Measurements from ENCODE around the gene HOXA11.
A peak's percentile ranks its signal among the peaks of the same experiment; 100 is the strongest.

HOXA11 gene

DNA sequence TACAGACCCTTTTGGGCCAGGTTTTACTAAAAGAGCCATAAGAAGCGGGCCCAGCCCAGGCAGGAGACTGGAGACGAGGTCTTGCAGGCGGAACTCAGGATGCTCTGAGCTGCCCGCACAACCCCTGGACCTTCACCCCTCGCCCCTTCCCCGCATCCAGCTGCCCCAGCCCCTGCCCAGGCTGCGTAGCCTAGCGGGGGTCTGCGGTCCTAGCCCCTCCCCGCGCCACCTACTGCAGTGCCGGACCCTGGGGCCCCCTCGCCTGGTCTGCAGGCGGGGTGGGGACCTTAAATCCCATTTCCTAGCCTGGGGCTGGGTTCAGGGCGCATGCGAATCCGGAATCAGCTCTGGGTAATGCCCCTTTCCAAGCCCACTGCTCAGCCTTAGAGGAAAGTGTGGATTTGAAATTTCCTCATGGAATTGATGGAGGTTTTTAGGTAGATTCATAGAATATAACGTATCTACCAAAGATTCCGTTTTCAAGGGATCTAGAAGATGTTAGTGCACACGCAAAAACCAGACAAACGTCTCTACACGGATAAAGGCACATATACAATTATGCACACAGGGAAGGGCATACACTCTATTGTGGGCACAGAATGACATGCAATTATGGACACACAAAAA lies 32.1 kb downstream of the HOXA11 start:
- TF ChIP-seq, protein P1, sequence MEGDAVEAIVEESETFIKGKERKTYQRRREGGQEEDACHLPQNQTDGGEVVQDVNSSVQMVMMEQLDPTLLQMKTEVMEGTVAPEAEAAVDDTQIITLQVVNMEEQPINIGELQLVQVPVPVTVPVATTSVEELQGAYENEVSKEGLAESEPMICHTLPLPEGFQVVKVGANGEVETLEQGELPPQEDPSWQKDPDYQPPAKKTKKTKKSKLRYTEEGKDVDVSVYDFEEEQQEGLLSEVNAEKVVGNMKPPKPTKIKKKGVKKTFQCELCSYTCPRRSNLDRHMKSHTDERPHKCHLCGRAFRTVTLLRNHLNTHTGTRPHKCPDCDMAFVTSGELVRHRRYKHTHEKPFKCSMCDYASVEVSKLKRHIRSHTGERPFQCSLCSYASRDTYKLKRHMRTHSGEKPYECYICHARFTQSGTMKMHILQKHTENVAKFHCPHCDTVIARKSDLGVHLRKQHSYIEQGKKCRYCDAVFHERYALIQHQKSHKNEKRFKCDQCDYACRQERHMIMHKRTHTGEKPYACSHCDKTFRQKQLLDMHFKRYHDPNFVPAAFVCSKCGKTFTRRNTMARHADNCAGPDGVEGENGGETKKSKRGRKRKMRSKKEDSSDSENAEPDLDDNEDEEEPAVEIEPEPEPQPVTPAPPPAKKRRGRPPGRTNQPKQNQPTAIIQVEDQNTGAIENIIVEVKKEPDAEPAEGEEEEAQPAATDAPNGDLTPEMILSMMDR (IDR thresholded peaks at IDR 0.05; ENCODE audit: borderline replicate concordance, insufficient read depth, low read depth, low read length), result no peak
- no peak overlapping the region for H3K4me3 ChIP-seq (ENCODE audit: low read depth, low read length)

DNA sequence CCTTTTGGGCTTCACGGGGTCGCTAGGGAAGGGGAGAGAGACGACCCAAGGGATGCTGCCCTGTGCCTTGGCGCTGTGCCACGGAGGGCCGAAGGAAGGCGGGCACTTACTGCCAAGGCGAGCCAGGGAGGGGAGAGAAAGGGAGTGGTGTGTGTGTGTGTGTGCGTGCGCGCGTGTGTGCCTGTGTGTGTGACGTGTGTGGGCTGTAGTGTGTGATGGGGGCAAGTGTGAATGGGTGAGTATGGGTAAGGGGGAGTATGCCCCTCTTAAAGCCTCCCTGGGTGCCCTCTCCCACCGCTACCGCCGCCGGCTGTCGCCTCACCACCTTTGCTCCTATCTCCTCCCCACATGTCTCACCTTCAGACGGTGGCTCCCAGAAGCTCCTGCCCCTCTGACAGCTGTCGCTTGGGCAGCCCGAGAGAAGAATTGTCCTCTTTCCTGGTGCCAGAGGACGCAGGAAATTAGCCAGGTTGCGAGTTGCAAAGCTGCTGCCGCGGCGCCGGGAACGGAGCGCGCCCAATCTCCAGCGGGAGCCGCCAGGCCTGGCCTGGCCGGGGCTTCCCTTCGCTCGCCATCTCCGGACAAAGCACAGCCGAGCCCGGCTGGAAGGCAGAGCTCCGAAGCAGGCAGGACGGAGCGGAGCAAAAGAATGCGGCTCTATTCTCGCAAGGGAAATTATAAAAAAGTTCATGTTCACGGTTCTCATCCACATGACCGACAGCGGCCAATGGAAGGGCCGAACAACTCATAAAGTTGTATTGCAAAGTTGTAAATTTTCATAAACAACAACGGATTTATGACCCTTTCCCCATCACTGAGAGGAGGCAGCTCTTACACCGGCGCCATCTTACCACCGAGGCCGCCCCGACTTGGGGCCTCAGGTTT lies 32.9 kb downstream of the HOXA11 start, which contains the start of gene HOXA3:
HOXA3 (minus strand) TSS at position 653 of the 885 bp plus-strand sequence. CDS start 41,943 bp downstream, outside the sequence.
- TF ChIP-seq, protein P1 (IDR thresholded peaks at IDR 0.05; ENCODE audit: borderline replicate concordance, insufficient read depth, low read depth, low read length), result no peak
- no peak within 1 kb of the TSS for H3K4me3 ChIP-seq (ENCODE audit: low read depth, low read length)

DNA sequence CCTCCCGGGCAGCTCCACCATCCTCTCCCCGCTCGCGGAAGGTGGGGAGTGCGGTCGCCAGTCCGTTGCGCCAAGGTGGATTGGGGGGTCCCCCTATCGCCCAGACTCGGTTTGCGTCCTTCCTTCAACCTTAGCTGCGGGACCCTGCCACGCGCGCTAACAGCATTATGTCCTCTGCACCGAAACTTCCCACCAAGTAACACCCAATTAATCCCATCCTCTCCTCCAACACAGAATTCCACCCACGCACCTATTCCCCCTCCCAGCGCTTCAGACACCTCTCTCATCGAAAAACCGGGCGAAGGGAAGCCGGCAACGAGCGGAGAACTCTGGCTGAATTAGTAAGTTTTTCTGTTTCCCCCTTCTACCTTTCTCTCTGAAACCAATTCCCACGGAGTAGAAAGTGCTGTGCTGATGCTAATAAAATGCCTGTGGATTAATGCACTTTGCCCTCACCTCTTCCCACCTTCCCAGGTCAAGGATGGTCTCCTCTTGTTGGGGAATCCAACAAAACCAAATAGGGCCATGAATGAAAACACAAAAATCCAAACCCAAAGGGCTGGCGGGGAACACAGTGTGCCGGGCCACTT lies 33.6 kb downstream of the HOXA11 start:
- TF ChIP-seq, protein P1 (IDR thresholded peaks at IDR 0.05; ENCODE audit: borderline replicate concordance, insufficient read depth, low read depth, low read length), result no peak
- H3K4me3 ChIP-seq (ENCODE audit: low read depth, low read length), result peak overlapping the region; percentile 33

DNA sequence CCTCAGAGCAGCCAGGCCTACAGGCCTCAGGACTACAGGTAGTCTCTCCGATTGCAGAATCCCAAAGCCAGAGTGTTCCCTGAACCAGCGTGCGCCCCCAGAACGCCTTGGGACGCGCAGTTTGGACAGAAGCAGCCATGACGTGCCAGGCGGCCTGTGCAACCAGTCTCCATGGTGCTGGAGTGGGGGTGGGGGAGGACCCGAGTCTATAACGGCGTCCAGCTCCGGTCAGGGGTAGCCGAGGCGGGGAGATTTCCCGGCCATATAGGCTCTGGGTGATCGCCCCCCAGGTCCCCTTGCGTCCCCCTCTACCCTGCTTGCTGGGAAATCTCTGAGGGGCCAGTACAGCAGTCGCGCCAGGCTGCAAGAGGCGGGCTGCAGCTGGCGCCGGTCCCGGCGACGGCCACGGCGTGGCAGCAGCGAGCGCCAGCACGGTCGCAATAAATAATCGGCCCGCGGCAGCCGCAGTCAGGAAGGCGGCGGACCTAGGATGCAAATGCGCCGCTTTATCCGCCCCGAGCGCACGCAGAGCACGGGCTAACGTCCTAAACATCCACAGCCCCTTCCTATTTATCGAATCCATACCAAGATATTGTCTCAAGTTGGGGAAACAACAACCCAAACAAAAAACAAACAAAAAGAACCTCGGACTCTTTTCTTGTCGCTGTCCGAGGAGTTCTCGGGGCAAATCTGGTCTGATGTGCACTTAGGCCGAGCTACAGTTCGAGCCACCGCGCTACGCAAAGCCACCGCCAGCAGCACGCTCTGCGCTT lies 34.3 kb downstream of the HOXA11 start:
- peak overlapping the region; percentile 33 for H3K4me3 ChIP-seq (ENCODE audit: low read depth, low read length)
- TF ChIP-seq, protein P1 (IDR thresholded peaks at IDR 0.05; ENCODE audit: borderline replicate concordance, insufficient read depth, low read depth, low read length), result peak; percentile 88

DNA sequence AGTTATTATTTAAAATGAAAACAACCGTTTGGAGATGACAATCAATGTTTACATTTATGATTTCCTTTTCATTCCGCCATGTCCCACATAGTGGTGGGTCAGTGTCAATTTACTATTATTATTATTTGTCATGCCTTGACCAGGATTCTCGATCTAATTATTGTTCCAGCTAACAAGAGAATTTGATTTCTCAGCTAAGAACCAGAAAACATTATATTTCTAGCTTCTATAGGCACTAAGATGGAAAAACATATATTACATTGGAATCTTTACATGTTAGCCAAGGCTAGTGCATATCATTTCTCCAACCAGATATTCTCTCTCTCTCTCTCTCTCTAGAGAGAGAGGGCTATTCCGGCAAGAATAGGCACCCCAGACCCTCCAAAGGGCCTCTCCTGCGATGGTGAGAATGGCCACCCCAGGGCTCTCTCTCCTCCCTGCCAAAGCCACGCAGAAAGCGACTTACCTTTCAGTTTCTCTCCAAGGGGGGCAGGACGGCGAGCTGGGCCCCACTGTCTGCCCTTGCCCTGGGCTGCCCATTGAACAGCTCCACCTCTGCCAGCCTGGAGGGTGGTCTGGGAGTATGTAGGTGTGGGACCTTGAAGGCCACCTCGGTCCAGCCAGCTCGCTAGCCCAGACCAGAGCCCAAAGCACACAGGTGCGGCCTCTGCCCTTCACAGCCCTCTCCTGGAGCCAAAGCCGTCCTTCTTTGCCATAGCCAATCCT lies 35.0 kb downstream of the HOXA11 start:
- H3K4me3 ChIP-seq (ENCODE audit: low read depth, low read length), result no peak overlapping the region
- TF ChIP-seq, protein P1 (IDR thresholded peaks at IDR 0.05; ENCODE audit: borderline replicate concordance, insufficient read depth, low read depth, low read length), result no peak
